Skin of body (tissue), 2 donors: ENCODE data around the gene DIPK1B. TPM values are rescaled to one million over a fixed set of nuclear protein-coding genes. Genes with fewer than 3 reads are reported as not detected.

Experiments used
- DNase-seq: peaks from one replicate; lab custom pipeline; 2025; lab: John Stamatoyannopoulos, UW
- total RNA-seq: library from RNA; depleted of rRNA; stranded (reverse); fragments of >200 nt; gene quantifications from one replicate; pipeline ENCODE4 v1.2.3, GENCODE V29; 2014

Gene DIPK1B
- total RNA-seq: 7.0 TPM

GRCh38 chr9:136711751-136712689 lies at the start of gene DIPK1B:
Gene DIPK1B, plus strand, starts transcription at chr9:136712572. Its CDS starts 94 bp downstream, at chr9:136712666.
- no peak for DNase-seq

DNA sequence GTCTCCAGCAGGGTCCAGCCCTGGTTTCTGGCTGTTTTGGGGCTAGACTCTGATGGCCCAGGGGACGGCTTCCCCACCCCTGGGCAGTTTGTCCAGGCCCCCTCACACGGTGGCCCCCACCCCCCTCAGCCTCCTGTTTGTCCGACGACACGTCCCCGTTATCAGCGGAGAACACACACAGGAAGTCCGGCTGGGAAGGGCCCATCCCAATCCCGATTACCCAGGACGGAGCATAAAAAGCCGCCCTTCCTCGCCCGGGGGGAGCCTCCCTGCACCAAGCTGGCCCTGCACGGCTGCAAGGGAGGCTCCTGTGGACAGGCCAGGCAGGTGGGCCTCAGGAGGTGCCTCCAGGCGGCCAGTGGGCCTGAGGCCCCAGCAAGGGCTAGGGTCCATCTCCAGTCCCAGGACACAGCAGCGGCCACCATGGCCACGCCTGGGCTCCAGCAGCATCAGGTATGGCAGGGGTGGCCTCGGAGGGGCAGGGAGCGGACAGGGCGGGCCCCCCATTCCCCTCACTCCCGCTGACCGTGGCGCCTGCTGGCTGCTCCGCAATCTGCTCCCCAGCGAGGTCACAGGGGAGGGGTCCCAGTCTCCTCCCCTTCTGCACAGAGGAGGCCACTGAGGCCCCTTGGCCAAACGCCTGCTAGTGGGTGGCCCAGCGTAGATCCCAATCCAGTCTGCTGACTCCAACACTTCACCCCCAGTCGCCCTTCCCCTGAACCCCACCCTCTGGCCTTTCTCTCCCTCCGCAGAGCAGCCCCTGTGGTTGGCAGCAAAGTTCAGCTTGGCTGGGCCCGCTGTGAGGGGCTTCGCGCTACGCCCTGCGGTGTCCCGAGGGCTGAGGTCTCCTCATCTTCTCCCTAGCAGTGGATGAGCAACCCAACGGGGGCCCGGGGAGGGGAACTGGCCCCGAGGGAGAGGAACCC lies 49.5 kb upstream of the DIPK1B start, which contains the start of gene EGFL7:
Gene EGFL7, plus strand, starts transcription at position 261 of the 926 bp plus-strand sequence. CDS start 5,367 bp downstream, outside the sequence.
- DNase-seq: no peak

GRCh38 chr9:136664000-136664915 lies 48.1 kb upstream of the DIPK1B start:
- DNase-seq: no peak

GRCh38 chr9:136665111-136665703 lies 47.2 kb upstream of the DIPK1B start:
- DNase-seq: no peak

- no peak for DNase-seq
Observed at GRCh38 chr9:136665704-136666371, 46.5 kb upstream of the DIPK1B start.

GRCh38 chr9:136666372-136667213 lies 45.8 kb upstream of the DIPK1B start:
- no peak for DNase-seq

- no peak for DNase-seq
Observed at GRCh38 chr9:136667214-136667939, 45.0 kb upstream of the DIPK1B start.

- DNase-seq: no peak
Observed at GRCh38 chr9:136667940-136668760, 44.2 kb upstream of the DIPK1B start.

GRCh38 chr9:136668983-136669790 lies 43.2 kb upstream of the DIPK1B start:
- DNase-seq: no peak

DNA sequence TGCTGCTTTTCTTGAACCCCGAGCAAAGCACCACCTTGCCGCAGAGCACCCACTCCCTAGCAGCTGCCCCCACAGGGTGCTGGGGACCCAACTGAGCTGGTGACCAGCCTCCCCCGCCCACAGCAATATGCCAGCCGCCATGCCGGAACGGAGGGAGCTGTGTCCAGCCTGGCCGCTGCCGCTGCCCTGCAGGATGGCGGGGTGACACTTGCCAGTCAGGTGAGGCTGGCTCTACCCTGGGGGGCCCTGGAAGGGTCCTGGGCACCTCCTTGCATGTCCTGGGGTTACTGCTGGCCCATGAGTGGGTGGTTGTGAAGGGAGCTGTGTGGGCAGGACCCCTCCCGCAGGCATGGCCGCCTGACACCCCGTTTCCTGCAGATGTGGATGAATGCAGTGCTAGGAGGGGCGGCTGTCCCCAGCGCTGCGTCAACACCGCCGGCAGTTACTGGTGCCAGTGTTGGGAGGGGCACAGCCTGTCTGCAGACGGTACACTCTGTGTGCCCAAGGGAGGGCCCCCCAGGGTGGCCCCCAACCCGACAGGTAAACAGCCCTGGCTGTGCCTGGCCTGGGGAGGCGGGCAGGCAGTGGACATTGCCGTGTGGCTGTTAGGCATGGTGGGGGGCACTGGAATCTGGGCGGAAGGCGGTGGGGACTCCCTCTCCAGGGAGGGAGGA lies 42.4 kb upstream of the DIPK1B start:
- no peak for DNase-seq

DNA sequence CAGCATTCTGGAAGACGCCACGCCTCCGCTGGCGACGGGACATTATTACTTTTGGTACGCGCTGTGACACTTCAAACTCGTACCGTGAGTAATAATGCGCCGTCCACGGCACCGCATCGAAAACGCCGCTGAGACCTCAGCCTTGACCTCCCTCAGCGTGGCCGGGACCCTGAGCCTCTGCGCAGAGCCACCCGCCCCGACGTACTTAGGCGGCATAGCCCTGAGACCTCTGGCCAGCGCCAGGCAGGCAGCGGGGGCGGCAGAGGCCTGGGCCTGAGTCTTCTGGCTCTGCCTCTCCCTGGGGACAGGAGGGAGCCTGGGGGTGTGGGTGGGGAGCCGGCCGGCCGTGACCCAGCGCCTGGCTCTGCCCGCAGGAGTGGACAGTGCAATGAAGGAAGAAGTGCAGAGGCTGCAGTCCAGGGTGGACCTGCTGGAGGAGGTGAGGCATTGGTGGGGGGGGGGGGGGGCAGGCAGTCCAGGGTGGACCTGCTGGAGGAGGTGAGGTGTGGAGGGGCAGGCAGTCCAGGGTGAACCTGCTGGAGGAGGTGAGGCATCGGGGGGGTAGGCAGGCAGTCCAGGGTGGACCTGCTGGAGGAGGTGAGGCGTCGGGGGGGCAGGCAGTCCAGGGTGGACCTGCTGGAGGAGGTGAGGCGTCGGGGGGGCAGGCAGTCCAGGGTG lies 41.7 kb upstream of the DIPK1B start:
- no peak for DNase-seq

DNA sequence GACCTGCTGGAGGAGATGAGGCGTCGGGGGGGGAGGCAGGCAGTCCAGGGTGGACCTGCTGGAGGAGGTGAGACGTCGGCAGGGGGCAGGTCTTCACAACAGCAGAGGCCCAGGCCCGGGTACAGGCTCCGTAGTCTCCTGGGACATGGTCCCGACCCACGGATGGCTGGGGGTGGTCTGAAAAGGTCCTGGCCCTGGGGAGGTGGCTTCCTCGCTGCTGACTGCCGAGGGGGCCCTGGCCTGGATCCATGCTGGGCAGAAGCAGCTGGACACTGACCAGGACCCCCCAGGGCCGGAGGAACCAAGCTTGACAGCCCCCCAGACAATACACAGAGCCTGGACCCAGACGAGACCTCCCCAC lies 41.1 kb upstream of the DIPK1B start:
- no peak for DNase-seq

DNA sequence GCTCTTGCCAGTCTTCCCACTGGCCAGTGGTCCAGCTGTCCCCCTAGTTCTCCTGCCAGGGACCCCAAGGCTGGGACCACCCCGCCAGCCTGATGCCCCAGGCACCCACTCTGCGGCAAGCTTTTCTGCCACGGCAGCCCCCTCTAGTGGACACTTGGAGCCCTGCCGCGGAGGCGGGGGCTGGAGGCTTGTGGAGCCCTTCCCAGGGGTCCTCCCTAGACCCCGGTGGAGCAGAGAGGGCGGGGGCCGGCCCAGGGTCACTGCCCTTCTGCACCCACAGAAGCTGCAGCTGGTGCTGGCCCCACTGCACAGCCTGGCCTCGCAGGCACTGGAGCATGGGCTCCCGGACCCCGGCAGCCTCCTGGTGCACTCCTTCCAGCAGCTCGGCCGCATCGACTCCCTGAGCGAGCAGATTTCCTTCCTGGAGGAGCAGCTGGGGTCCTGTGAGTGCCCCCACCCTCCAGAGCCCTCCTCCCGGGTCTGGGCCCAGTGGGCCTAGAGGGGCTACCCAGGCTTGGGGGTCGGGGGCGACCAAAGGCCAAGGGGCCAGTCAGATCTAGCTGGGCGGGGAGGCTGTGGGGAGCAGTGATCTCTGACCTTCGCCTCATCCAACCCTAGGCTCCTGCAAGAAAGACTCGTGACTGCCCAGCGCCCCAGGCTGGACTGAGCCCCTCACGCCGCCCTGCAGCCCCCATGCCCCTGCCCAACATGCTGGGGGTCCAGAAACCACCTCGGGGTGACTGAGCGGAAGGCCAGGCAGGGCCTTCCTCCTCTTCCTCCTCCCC lies 40.5 kb upstream of the DIPK1B start:
- no peak for DNase-seq

- no peak for DNase-seq
Observed at GRCh38 chr9:136672431-136673087, 39.8 kb upstream of the DIPK1B start.
